DMS153 treated with DMSO at 0.1 percent for 48 hours (cell line): ENCODE data around the gene CDADC1.

Experiments
- DNase-seq: peaks from one replicate; lab custom pipeline; 2025; ENCODE audit not compliant: unreplicated experiment; lab: John Stamatoyannopoulos, UW

CDADC1 gene

DNA sequence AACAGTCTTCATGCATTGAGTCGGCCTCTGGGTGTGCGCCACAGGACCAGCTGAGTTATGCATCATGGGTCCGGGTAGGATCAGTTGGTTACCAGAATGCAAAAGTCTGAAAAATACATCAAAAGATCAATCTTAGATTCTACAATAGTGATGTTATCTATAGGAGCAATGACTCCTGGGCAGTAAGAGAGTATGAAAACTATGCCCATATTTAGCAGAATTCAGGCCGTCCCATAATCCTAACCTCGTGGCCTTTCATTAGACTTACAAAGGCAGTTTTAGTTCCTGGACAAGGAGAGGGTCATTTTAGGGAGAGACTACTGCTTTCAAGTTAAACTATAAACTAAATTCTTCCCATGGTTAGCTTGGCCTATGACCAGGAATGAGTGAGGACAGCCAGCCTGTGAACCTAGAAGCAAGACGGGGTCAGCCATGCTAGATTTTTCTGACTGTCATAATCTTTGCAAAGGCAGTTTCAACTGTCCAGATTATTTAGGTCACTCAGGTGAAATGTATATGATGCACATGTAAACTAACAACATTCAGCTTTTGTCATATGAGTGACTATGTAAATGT is 11.8 kb upstream of the CDADC1 start:
- no peak for DNase-seq

DNA sequence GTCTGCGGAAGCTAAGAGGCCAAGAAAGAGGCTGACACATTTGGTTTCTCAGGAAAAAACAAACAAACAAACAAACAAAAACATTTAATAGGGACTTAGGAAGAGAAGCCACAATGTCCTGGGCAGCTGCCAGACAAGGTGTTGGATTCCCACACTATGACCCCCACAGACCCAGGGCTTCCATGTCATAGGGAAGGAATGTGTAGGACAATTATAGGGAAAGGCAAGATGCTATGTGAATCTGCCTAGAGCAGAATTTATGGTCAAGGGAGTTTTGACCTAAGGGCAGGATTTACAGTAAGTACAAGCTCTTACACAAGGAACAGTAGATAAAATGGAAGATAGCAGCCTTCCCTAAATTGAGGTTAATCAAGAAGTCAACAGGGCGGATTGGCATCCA is 9.1 kb upstream of the CDADC1 start:
- no peak for DNase-seq

DNA sequence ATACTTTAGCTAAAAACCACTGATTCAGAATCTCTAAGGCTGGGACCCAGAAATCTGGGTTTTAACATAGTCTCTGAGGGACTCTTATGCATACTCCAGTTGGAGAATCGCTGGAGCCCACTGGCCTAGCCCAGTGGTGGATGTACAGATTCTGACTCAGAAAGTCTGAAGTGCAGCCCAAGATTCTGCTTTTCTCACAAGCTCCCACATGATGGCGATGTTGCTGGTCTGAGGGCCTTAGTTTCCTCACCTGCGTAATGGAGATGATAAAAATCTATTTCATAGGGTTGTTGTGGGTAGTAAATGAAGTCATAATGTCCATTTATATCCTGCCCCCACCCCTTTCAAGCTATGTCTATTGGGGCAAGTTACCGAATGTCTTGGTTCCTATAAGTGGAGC is 7.7 kb upstream of the CDADC1 start:
- DNase-seq: no peak

DNA sequence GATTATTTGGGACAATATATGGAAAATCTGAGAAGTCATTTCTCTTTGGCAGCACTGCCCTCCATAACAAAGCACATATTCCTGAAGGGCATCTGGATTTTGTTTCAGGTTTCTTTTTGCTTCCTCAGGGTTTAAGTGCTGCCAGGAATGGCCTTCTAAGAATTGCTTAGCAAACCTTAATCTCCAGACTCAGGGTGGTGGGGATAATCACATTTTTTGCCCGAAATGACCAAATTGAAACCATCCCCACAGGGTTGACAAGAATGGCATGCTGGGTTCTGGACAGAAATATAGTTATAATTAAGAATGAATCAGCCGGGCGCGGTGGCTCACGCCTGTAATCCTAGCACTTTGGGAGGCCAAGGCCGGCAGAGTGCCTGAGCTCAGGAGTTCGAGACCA is 6.4 kb upstream of the CDADC1 start:
- no peak for DNase-seq

DNA sequence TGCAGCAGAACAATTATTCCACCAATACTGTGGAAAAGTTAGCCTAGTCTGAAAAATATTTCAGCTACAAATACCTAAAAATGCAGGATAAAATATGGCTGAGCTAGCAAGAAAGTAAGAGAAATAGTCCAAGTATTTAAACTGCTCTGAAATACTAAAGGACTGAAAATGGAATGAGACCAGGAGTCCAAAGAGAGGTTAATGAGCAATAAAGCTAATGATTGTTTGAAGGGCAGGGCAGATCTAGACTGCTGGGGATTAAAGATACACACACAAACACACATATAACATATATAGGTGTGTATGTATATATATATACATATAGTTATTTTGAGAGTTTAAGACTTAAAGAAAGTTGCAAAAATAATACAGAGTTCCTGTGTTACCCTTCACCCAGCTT is 2.6 kb upstream of the CDADC1 start:
- no peak for DNase-seq

DNA sequence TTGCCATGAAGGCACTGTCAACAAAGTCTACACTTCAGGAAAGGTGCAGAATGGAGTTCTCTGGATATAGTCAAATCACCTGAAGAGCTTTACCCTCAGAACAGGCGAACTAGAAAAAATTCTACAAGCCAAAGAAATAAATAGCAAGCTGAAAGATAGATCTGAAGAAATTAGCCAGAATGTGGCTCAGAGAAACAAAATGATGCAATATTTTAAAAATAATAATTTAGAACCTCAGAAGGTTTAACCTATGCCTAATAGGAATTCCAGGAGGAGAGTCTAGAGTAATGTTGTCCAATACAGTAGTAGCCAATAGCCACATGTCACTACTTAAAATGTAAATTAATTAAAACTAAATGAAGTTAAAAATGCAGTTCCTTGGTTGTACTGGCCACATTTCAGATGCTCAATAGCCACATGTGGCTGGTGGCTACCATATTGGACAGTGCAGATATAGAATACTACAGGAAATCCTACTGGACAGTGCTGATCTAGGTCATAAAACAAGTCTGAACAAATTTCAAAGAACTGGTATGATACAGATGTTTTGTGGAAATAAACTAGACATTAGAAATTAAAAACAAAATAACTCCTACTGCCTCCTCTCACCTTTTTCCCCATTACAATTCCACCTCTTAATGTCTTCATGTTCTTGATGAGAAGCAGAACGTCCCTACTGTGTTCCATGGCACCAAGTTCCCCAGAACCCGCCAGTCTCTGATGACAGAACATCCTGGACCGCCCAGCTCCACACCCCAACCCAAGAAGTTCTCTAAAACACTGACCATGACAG is 679 bp upstream of the CDADC1 start:
- DNase-seq: no peak

DNA sequence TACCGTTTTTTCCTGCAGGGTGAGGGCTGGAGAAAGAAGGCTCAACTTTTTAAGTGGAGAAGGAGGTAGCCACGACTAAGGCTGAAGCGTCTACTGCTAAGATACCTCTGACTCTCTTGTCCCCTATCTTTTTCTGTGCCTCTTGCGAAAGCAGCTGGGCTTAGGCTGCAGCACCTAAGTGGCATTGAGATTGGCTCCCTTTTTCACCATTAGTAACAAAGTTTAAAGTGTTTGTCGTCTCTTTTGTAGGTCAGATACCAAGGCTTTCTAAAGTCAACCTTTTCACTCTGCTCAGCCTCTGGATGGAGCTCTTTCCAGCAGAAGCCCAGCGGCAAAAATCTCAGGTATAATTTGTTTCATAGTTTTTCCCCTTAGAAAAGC is 887 bp downstream of the CDADC1 start:
- DNase-seq: no peak

DNA sequence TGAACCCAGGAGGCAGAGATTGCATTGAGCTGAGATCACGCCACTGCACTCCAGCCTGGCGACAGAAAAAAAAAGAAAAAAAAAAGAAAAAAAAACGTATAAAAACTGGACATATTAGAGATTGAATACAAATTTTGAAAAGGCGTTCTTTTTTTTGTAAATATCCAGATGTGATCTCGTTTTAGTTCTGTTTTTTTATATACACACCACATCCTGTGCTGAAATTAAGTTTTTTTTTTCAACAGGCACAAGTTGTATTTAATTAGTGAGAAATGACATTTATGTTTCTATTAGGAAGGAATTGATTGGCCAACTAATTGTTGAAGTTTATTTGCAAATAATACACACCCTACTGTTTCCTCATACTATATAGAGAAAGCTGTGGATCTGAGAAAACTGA is 3.6 kb downstream of the CDADC1 start:
- DNase-seq: no peak

DNA sequence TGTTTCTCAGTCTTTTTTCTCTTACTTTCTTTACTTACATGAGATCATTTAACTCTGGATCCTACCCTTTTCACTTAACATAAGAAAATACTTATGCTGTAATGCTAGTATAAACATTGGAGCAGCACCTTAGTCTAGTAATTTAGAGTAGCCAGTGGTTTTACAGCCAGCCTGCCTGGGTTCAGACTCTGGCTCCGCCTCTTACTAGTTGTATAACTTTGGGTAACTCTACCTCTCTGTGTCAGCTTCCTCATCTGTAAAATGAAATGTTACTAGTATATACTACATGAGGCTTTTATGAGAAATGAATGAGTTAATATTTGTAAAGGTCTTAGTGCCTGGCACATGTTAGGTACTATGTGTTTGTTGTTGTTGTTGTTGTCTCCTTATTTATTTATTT is 5.6 kb downstream of the CDADC1 start:
- no peak for DNase-seq

DNA sequence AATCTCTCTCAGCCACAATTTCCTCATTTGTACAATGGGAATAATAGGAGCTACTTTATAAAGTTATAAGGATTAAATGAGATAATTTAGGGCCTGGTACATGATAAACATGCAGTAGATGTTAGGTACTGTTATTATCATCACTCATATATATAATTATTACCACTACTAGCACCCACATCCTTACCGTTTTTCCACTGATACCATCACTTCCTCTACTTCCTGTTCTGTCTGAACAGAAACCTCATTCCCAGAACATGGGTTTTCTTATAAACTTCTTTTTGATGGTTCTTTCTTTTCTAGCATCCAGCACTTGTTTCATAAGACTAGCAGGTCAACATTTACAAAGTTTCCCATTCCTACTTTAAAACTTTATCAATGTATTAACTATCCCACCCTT is 6.3 kb downstream of the CDADC1 start:
- no peak for DNase-seq

DNA sequence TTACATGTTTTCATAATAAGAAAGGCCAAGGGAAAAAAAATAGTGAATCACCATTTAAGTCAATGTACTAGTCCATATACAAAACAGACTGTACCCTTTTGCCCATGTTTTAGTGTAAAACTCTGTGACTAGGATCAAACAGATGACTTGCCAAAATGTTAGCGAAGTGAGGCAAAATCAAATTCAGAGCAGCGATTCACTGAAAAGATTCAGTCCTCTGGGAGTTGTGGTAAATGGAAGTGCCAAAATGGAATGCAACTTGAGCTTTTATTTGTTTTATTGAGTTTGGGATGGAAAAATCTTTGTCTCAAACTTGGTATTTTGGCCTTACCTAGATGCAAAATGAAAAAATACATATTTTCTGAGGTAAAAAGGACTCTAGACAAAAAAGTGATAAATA is 9.1 kb downstream of the CDADC1 start:
- no peak for DNase-seq

DNA sequence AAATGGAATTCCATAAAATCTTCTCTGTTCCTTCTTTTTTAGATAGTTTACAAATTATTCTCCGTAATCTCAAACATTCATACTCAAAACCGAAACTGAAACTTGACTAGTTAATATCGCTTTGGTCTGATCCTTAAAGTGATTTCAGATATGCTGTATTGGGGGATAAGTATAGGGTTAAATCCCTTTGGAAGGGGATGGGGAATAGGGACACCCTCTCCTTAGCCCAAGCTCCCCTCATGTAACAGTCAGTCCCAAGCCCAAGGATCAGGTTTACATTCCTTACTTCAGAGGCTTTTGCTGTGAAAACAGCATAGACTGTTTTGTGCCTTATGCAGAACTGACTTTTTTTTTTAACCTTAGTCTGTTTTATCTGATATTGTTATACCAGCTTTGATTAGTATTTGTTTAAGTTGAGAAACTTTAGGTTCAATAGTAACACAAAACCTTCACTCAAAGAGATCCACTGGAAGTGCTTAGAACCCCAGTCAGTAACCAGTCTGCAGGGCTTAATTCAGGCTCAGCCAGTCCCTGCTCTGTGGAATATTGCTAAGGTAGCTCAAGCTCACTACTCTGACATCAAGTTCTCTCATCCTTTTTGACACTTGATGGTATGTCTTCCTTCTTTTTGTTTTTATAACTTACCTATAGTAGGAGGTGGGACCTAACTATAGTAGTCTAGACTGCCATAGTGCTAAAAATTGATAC is 10.5 kb downstream of the CDADC1 start:
- DNase-seq: no peak

DNA sequence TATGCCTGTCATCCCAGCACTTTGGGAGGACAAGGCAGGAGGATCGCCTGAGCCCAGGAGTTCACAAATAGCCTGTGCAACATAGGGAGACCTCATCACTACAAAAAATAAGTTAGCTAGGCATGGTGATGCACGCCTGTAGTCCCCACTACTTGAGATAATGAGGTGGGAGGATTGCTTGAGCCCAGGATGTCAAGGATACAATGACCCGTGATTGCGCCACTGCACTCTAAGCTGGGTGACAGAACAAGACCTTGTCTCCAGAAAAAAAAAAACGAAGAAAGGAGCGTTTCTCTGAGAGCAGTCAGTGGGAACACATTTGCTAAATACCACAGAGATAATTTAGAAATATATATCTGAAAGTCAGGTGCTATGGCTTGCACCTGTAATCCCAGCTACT is 11.9 kb downstream of the CDADC1 start:
- no peak for DNase-seq

DNA sequence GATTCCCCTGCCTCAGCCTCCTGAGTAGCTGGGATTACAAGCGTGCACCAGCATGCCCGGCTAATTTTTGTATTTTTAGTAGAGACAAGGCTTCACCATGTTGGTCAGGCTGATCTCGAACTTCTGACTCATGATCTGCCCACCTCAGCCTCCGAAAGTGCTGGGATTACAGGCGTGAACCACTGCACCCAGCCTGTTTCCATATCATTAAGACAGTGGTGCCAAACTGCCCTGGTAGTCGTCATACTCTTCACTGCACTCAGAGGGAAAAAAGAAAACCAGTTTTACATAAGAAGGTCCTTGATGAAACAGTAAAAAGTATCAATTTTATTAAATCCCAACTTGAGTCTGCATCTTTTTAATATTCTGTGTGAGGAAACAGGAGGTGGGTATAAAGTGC is 14.9 kb downstream of the CDADC1 start:
- DNase-seq: no peak

DNA sequence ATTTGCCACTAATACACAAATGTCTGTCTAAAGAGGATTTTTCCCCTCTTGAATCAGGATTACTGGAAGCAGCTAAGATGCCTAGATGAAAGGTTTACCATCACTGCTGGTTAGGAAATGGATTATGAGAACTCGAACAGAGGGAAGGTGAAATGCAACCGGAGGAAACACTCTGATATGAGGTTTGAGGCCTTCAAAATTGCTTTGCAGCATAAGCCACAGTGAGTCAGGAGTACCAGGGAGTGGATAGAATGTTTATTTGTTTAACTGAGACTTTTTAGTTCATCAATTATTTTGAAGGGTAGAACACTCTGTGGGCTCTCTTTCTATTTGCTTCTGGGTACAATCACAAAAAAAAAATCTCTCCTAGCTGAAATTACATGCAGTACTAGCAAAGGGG is 18.1 kb downstream of the CDADC1 start:
- no peak for DNase-seq

DNA sequence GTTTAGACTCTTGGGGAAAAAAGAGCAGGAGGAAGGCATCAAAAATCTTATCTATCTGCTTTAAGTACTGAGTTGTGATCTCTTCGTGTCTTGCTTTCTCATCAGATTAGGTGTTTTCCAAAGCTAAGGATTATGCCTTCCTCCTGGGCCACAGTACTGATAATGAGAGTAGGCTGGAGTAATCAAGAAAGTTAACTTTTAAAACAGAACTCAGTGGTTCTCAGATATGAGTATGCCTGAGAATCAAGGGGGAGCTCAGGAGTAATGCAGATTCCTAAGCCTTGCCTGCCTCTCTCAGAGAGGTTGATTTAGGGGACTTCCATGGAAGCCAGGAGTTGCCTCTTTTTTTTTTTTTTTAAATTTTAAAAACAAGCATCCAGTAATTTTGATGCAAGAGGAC is 23.5 kb downstream of the CDADC1 start:
- no peak for DNase-seq

DNA sequence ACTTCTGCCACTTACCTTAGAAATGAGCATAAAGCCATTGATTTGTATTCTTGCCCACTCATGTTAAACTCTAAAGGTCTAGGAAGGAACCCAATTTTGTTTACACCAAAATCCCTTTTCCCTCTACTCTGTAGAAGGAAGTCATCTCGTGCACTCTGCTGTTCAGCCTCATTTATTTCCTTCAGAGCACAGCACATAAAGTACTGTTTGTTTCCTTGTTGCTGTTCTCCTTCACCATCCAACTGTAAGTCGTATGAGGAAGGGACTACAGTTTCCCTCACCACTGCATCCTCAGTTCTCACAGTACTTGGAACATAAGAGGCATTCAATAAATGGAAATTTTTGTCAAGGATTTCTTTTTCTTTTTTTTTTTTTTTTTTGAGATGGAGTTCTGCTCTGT is 24.6 kb downstream of the CDADC1 start:
- DNase-seq: no peak

DNA sequence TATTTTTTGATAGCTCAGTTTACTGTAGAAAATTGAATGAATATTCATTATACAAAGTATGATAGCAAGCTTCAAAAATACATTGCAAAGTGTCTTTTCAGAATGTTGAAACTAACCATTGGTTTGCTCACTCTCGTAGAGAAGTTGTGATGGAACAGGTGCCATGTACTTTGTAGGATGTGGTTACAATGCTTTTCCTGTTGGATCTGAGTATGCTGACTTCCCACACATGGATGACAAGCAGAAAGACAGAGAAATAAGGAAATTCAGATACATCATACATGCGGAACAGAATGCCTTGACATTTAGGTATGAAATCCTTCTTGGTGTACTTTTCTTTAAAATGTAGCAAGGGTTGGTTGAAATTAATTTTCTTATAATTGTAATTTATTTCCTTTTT is 30.5 kb downstream of the CDADC1 start:
- DNase-seq: no peak

DNA sequence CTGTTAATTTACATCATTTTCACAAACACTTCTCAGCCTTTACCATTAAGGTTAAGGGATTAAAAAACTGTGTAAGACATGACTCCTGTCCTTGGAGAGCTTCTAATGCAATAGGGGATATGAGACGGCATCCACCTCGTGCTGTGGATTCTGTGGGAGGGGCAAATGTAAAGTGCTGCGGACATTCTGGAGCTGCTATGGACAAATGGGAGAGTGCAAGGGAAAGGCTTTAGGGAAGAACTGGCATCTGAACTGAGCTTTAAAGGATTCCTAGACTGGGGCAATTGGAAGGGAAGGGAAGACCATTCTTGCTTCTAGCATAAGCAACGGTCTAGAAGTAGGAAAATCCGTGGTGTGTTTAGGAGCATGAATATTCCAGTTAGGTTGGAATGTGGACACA is 31.4 kb downstream of the CDADC1 start:
- DNase-seq: no peak

DNA sequence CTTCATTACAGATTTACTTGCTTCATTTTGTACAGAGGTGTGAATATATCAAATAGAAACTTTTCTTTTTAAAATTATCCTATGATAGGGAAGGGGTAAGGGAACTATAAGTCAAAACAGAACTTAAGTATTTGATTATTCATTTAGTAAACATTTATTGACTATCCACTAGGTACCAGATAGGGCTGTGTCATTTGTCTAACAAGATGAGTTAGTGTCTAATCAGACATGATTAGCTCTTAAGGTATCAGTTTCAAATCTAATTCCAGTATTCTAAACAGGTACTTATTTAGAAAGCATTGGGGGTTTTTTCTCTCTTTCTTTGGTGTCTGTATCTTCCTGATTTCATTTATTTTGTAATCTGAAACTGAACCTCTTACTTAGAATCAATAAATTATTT is 32.2 kb downstream of the CDADC1 start:
- no peak for DNase-seq

DNA sequence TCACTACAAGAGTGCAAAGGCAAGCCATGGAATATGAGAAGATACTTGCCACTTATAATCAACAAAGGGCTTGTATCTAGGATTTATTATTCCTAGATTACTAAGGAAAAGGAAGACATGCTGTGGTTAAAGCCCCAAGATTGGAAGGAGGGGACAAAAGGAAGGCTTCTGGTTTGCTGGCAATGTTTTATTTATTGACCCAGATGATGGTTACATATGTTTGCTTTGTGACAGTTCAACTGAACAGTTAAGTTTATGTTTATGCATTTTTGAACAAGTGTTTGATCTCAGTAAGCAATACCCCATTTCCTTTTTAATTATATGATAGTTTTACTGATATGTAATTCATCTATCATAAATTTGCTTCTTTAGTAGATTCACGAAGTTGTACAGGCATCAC is 40.3 kb downstream of the CDADC1 start:
- no peak for DNase-seq

DNA sequence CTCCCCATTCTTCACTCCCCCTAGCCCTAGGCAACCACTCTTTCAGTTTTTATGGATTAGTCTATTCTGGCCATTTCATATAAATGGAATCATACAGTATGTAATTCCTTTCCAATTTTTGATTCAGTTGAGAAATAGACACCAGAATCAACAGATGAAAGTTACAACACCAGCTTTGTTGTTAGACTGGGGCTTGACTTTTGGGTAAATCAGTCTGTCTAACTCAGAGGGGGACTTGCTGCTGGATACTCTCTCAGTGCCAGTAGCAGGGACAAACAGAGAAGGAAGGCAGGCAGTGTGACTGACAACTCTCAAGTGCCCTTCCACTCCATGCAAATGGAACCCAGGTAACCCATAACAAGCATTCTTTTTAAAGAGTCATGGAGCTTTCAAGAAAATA is 40.7 kb downstream of the CDADC1 start:
- DNase-seq: no peak
